Mucosa of descending colon (tissue), 3 donors: Measurements from ENCODE around the gene KIF18B. TPM values are rescaled to one million over a fixed set of nuclear protein-coding genes. Genes with fewer than 3 reads are reported as not detected.

Experiments used
- ATAC-seq: fragments of 200-7000 bp; cut with Tn5 transposase; one replicate; pipeline ENCODE4 v1.9.1; 2020; ENCODE audit warnings: mild to moderate bottlenecking, moderate library complexity
- DNase-seq, 3 donors: peaks; one replicate each; pipeline ENCODE4 v3.0.0-alpha.2; 2020
- H3K36me3 ChIP-seq: fragments of 200-600 bp; one replicate; pipeline ENCODE4 v1.8.0; 2021; ENCODE audit warnings: low read depth, mild to moderate bottlenecking
- H3K4me1 ChIP-seq: fragments of 200-600 bp; one replicate; pipeline ENCODE4 v1.8.0; 2021; ENCODE audit warnings: low read depth, mild to moderate bottlenecking
- H3K4me3 ChIP-seq: fragments of 200-600 bp; one replicate; pipeline ENCODE4 v1.8.0; 2021; ENCODE audit warnings: mild to moderate bottlenecking
- H3K9me3 ChIP-seq: fragments of 200-600 bp; one replicate; pipeline ENCODE4 v1.8.0; 2021; ENCODE audit warnings: mild to moderate bottlenecking
- intact Hi-C, 2 donors: fragments of 100-400 bp; cut with DNase I in 1 of 2; cut with micrococcal nuclease in 1 of 2; formaldehyde crosslinking; loops; one replicate each; pipeline versions ENCODE4 v1.11.0 to v1.11.1; 2022; cut with DNase I, micrococcal nuclease
- total RNA-seq, 3 donors: library from RNA; stranded (reverse); fragmentation: NEBNext Ultra II Directional in 2 of 3; extraction: Animal tissue kit (Norgen Biotek cat#: 25700) in 2 of 3; gene quantifications; one replicate each; pipeline versions ENCODE4 v1.2.1 to v1.2.4, GENCODE V29; 2021 to 2023
- TF ChIP-seq, protein P1 (sequence below): fragments of 200-600 bp; IDR thresholded peaks from one replicate; pipeline ENCODE4 v1.8.0; 2022; ENCODE audit warnings: antibody characterized with exemption, mild to moderate bottlenecking
- donor health status: DM: no; HTN: no; CAD: no; lungs with moderate emphysema.
- donor health status: DM: no; HTN: no; CAD: no.
- donor health status: DM: no; HTN: yes; CAD: no.

KIF18B gene
- total RNA-seq, 3 donors from 2014 or later, result 2.2 to 10.3 (median 4.6) TPM

DNA sequence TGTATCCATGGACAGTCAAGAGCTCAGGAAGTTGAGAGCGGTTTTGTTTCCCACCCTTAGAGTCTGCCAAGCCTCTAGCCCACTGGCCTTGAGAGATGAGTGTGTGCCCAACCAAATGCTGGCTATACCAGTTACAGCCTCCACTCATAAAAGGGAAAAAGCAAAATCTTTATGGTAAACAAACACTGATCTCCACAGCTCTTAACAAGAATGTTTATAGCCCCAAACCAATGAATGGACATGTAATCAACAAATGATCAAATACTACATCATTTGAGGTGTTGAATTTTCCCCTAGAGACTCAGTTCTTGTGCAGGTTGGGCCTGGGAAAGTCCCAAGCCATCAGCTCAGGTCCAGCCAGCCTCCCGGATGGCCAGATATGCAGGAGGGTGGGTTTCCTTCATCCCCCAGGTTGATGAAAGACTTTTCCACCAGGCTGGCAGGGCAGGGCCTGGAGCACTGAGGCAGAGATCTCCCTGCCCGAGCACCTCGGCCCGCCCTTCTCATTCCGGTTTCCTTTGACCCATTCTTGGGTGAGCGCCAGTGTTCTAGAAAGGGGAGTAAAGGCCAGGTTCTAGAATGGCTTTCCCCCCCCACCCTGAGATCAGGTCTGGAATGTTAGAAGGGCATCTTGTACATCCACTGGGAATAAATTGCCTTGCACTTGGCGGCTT, 44.4 kb downstream of the KIF18B start:
- Histone ChIP-seq H3K9me3 (no peaks in the 10 kb centered on the region), H3K36me3 (no peaks in the 10 kb centered on the region), H3K4me1 (peaks cover 19% of the 10 kb centered on the region), H3K4me3 (no peak overlapping the region)
- TF ChIP-seq, protein P1, sequence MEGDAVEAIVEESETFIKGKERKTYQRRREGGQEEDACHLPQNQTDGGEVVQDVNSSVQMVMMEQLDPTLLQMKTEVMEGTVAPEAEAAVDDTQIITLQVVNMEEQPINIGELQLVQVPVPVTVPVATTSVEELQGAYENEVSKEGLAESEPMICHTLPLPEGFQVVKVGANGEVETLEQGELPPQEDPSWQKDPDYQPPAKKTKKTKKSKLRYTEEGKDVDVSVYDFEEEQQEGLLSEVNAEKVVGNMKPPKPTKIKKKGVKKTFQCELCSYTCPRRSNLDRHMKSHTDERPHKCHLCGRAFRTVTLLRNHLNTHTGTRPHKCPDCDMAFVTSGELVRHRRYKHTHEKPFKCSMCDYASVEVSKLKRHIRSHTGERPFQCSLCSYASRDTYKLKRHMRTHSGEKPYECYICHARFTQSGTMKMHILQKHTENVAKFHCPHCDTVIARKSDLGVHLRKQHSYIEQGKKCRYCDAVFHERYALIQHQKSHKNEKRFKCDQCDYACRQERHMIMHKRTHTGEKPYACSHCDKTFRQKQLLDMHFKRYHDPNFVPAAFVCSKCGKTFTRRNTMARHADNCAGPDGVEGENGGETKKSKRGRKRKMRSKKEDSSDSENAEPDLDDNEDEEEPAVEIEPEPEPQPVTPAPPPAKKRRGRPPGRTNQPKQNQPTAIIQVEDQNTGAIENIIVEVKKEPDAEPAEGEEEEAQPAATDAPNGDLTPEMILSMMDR, result no peak
- peak in 1 of 3 donors; percentile 29 for DNase-seq
- no peak for ATAC-seq
- intact Hi-C loops, result no loop called here

DNA sequence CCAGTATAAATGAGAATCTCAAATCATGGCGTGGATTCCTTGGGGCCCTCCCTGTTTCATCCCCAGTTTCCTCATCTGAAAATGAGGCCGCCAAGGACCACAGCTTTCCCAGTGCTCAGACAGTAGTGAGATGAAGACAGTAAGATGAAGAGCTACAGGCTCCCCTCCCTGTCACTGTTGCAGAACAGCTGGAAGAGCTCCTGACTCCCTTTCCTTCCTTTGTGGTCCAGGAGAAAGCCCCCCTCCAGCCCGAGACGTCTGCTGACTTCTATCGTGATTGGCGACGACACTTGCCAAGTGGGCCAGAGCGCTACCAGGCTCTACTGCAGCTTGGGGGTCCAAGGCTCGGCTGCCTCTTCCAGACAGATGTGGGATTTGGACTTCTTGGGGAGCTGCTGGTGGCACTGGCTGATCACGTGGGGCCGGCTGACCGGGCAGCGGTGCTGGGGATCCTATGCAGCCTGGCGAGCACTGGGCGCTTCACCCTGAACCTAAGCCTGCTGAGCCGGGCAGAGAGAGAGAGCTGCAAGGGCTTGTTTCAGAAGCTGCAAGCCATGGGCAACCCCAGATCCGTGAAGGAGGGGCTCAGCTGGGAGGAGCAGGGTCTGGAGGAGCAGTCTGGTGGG, 45.3 kb downstream of the KIF18B start:
- intact Hi-C loops, result no loop called here
- Histone ChIP-seq H3K36me3 (no peaks in the 10 kb centered on the region), H3K9me3 (no peaks in the 10 kb centered on the region), H3K4me3 (no peak overlapping the region), H3K4me1 (peaks cover 21% of the 10 kb centered on the region)
- no peak for DNase-seq
- no peak for ATAC-seq
- TF ChIP-seq, protein P1, result no peak

DNA sequence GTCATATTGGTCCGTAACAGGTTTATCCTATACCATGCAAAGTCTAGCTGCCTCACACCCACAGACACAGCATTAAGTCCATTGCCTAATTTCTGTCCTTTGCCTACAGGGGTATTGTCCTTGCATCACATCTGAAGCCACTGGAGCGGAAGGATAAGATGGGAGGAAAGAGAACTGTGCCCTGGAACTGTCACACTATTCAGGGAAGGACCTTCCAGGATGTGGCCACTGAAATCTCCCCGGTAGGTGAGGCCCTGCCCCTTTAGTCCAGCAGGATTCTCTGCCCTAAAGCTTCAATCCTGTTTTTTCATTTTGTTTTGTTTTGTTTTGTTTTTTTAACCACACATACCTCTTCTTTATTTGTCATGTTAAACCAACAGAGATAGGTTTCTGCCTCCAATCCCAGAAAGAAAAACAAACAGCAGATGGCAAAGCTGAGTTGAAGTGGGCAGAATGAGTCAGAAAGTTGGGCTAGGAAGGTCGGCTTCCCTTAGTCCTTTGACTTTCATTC, 46.1 kb downstream of the KIF18B start:
- no peaks in the 10 kb centered on the region for H3K9me3 ChIP-seq
- TF ChIP-seq, protein P1, result no peak
- no peak for DNase-seq
- intact Hi-C loops, result no loop called here
- H3K4me3 ChIP-seq, result no peak overlapping the region
- no peak for ATAC-seq
- H3K4me1 ChIP-seq, result peaks cover 21% of the 10 kb centered on the region
- H3K36me3 ChIP-seq, result no peaks in the 10 kb centered on the region

DNA sequence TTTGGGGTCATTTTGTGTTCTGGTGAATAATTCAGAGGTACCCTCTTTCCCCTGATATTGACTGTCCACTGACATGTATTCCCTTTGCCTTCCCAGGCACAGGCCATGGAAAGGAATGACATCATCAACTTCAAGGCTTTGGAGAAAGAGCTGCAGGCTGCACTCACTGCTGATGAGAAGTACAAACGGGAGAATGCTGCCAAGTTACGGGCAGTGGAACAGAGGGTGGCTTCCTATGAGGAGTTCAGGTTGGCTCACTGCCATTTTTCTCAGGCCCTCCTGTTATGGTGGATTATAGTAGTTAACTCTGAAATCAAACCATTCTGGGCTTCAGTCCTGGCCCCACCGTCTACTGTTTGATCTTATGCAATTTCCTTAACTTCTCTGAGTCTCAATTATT, 46.7 kb downstream of the KIF18B start:
- H3K9me3 ChIP-seq, result no peaks in the 10 kb centered on the region
- H3K4me1 ChIP-seq, result peaks cover 18% of the 10 kb centered on the region
- ATAC-seq (no peak), DNase-seq (no peak)
- TF ChIP-seq, protein P1, result no peak
- H3K4me3 ChIP-seq, result no peak overlapping the region
- intact Hi-C loops, result no loop called here
- no peaks in the 10 kb centered on the region for H3K36me3 ChIP-seq

DNA sequence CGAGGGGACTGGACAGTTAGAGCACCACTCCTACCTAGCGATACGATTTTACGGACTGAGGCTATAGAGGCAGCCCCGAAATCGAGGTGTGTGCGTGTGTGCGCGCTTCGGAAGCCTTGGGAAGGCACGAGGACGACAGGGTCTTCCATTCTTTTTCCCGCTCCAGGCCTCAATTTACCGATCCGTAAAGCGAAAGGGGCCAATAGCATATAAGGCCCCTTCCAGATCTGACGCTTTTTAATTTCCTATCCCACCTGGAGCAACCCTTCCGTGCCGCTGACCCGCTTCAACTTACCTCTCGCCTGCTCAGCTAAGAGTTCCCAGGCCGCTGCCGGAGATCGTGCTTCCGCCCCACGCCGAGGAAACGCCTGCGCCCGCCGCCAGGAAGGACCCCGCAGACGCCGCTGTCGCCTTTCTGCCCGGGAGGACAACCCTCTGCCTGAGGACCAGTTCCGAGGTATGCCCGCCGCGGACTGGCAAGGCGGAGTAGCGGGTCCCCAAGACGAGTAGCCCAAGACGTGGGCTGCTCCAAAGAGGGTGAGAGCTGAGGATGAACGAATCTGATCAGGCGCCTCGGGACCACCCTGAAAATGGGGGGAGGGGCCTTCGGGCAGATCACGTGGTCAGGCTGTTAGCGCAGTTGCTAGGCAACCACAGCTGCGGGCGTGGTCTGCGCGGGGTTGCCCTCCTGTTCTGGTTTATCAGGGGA, 48.3 kb downstream of the KIF18B start, which contains the start of gene EFTUD2:
Gene EFTUD2 (minus strand): TSS at position 372 of the 709 bp plus-strand sequence. CDS start 4,924 bp downstream, outside the sequence.
- peak; percentile 97 for ATAC-seq
- peak; percentile 94 to 96 (median 95) for DNase-seq
- peak within 1 kb of the TSS; percentile 31 for H3K4me3 ChIP-seq
- no peaks in the 10 kb centered on the region for H3K36me3 ChIP-seq
- TF ChIP-seq, protein P1, result no peak
- intact Hi-C loops, result no loop called here
- H3K9me3 ChIP-seq, result no peaks in the 10 kb centered on the region
- peaks cover 14% of the 10 kb centered on the region for H3K4me1 ChIP-seq
